Measurements from ENCODE around the gene DOCK8.
"Not testable (repeated sequence)": the region's sequence is repeated elsewhere in the genome, so short reads cannot be mapped to it uniquely, and the experiment has no call there.

DOCK8 gene

DNA sequence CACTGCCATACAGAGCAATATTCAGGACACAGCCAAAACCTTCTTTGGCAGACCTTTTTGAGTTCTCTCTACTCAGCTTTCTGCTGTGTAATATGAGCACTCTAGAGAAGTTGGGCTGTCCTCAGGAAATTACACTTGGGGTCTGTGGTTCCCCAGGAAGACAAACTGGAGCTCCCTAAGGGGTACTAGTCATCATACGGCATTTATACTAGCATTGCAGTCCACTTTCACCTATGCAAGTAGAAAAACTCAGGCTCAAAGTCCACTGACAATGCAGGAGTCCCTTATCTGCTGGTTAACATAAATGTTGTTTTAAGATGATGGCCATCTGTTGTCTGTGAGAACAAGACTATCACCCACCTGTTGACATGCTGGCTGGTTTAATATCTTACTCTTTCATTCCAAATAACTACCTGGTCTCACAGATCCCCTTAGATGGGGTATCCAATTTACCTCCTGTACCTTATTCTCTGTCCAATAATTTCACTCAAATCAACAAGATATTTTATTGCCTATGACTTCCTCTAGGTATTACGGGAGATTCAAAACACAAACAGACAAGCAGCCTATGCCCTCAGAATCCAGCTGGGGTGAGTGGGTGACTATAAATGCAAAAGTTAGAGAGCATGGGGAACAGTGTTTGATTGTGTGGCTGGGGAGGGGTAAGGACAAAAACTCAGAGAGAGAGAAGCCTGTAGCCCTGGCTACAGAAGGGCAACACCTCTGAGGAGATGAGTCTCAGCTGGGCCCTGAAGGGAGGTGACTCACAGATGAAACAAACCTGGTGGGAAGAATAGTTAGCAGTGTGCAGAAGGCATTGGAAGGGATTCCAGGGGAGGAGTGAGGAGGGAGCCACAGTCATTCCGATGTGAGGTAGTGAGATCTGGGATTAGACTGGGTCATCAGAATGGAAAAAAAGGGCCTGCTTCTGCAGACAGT lies 10.2 kb downstream of the DOCK8 start:
- DNase-seq (ENCODE audit: low read depth): no peak

GRCh38 chr9:227860-228259 lies 13.2 kb downstream of the DOCK8 start:
- DNase-seq (ENCODE audit: low read depth): no peak

- no peak for DNase-seq (ENCODE audit: low read depth)
These were observed 14.4 kb downstream of the DOCK8 start for GRCh38 chr9:228929-229695.

DNA sequence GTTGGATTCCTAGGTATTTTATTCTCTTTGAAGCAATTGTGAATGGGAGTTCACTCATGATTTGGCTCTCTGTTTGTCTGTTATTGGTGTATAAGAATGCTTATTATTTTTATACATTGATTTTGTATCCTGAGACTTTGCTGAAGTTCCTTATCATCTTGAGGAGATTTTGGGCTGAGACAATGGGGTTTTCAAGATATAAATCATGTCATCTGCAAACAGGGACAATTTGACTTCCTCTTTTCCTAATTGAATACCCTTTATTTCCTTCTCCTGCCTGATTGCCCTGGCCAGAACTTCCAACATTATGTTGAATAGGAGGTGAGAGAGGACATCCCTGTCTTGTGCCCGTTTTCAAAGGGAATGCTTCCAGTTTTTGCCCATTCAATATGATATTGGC lies 17.0 kb downstream of the DOCK8 start:
- not testable (repeated sequence) for DNase-seq (ENCODE audit: low read depth)

- not testable (repeated sequence) for DNase-seq (ENCODE audit: low read depth)
These were observed 19.0 kb downstream of the DOCK8 start for GRCh38 chr9:233708-234107.

- DNase-seq (ENCODE audit: low read depth): no peak
These were observed 22.6 kb downstream of the DOCK8 start for GRCh38 chr9:237141-237857.

DNA sequence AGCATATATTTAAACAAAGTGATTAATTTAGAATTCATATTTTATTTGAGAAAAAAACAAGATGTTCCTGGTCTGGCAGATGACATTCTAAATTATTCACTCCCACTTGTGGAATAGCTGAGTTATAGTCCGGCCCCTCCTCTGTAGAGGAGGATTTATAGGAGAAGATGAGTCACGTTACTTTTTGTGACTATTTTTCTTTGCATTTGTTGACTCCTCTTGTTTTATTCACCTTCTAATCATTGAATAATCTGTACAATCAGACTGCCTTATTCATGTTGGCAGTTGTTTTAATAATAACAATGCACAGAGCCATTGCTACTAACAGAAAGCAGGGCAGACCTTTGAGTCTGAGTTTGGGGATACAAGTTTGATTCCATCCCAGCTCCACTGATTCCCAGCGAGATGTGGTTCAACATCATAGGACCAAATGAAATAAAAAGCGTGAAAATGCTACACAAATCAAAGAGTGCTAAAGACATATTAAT lies 23.2 kb downstream of the DOCK8 start:
- no peak for DNase-seq (ENCODE audit: low read depth)

DNA sequence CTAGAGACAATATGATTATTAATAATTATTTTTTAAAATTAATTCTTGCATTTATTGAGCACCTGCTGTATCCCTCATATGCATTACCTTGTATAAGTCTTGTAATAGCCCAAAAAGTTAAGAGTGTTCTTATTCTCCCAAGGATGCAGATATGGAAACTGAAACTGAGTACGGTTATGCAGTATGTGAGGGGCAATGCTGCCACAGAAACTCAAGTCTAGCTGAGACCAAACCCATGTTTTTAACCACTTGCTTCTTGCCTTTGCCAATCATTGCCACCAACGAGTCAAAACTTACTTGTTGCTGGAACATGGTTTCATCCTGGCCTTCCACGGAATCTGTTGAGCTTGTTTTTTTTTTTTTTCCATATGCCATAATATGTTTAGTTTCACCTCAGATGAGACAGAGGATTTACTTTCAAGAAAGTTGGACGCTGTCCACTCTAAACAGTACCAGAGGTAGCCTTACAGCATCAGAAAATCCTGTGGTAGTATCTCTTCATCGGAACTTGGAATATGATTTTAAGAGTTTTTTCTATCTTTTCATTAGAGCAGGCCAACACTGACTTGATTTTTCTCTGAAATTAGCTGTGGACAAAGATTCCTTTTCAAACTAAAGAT lies 27.9 kb downstream of the DOCK8 start:
- DNase-seq (ENCODE audit: low read depth): no peak

GRCh38 chr9:248278-248961 lies 33.8 kb downstream of the DOCK8 start:
- DNase-seq (ENCODE audit: low read depth): no peak

- DNase-seq (ENCODE audit: low read depth): no peak
These were observed 34.4 kb downstream of the DOCK8 start for GRCh38 chr9:249025-249424.

GRCh38 chr9:250039-250438 lies 35.4 kb downstream of the DOCK8 start:
- DNase-seq (ENCODE audit: low read depth): no peak

DNA sequence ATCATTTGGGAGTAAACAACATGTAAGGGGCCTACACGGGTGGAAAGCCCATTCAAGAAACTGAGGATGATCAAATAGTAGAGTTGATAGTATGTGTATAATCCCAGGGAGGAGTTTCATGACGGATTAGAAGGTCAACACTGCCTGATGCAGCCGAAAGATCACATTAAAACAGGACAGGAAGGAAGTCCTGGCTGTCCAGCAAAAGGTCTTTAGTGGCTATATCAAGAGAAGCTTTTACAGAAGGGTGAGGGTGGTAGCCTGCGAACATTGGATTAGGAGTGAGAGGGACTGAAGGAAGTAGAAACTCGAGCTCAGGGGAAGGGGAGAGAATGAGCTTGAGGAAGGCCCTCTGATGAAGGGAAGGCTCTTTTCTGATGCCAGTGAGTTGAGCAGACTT lies 36.0 kb downstream of the DOCK8 start:
- no peak for DNase-seq (ENCODE audit: low read depth)

- no peak for DNase-seq (ENCODE audit: low read depth)
These were observed 36.7 kb downstream of the DOCK8 start for GRCh38 chr9:251398-251797.

- DNase-seq (ENCODE audit: low read depth): no peak
These were observed 38.9 kb downstream of the DOCK8 start for GRCh38 chr9:253539-253938.

DNA sequence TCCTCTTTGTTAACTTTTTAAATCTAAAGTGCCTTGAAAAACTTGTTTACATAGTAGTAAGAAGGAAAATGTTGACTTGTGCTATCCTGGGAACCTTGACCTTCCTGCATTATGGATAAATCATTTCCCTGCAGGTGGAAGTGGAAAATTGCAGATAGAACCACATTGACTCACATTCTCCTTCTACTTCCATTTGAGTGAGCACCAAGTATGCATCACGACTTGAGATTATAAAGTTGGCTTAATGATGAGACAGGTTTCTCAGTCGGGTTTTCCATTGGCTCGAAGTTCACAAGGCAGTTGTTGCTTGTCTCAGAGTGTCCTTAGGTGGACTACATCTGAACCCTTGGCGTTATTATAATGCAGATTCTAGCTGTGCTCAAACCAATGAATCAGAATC lies 39.9 kb downstream of the DOCK8 start:
- DNase-seq (ENCODE audit: low read depth): no peak

- no peak for DNase-seq (ENCODE audit: low read depth)
These were observed 43.3 kb downstream of the DOCK8 start for GRCh38 chr9:257957-258356.

GRCh38 chr9:259405-260404 lies 45.0 kb downstream of the DOCK8 start:
- DNase-seq (ENCODE audit: low read depth): no peak

GRCh38 chr9:264231-264630 lies 49.6 kb downstream of the DOCK8 start:
- no peak for DNase-seq (ENCODE audit: low read depth)

DNA sequence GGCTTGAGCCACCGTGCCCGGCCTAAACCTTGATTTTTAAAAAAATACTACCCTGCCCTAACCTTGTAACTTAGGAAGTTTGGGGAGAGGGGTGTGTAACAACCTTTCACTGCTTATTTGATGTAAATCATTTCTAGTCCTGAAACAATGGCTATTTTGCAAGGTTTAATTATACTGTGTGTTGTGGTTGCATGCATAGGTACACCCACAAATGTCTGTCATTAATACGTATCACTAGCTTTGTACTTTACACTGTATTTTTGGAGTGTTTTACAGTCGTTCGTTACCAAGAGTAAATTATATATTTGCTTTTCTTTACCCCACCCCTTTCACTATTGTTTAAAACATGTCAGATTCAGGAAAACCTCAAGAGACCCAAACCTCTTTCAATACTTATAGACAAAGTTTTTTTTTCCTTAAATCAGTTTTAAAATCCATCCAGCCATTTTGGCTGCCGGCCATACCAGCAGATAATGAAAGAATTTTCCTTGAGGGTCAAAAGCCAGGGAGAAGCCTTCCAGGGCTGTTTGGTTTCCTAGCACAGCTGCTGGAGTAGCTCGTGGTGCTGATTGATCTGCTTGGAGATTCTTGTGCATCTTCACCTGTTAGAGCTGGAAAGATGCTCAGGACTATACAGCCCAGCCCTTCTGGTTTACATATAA lies 50.7 kb downstream of the DOCK8 start:
- DNase-seq (ENCODE audit: low read depth): no peak

DNA sequence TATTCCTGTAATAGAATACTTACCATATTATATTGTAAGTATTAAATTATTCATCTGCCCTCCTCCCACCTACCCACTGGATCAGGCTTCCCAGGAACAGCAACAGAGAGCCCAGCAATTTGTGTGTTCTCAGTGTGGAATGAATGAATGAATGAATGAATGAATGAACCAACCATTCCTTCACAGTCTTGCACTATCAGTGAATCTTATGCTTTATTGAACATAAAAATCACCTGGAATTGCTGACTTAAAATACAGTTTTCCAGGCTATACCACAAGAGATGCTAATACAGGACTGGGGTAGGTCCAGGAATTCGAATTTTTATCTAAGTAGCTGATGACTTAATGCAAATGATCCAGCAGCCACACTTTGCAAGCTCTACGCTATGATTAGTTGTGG lies 51.6 kb downstream of the DOCK8 start:
- DNase-seq (ENCODE audit: low read depth): no peak
